Neural cell (in vitro differentiated cells): ENCODE results near the gene SYT1. TPM values are rescaled to one million over a fixed set of nuclear protein-coding genes. Genes with fewer than 3 reads are reported as not detected.

Experiments
- H2AFZ ChIP-seq: fragments of 200-600, 300-800 bp; sonication (generic), shearing (Covaris generic); 2 replicates; pipeline ENCODE4 v1.6.0; 2014; ENCODE audit warnings: low read depth, mild to moderate bottlenecking, antibody characterized with exemption, low read length, moderate library complexity
- H3F3A ChIP-seq: fragments of 200-600 bp; shearing (Covaris generic); 2 replicates; pipeline ENCODE4 v1.6.1; 2016; ENCODE audit warnings: mild to moderate bottlenecking, moderate library complexity, mixed read lengths, antibody characterized with exemption, low read length; ENCODE audit not compliant: insufficient read depth, poor library complexity, severe bottlenecking
- H3K27ac ChIP-seq: fragments of 200-600, 300-800 bp; sonication (generic), shearing (Covaris generic); 2 replicates; pipeline ENCODE4 v1.5.1; 2014; ENCODE audit warnings: mild to moderate bottlenecking, low read length, moderate library complexity
- H3K27me3 ChIP-seq: fragments of 300-800, 200-600 bp; sonication (generic), shearing (Covaris generic); 2 replicates; pipeline ENCODE4 v1.6.0; 2014; ENCODE audit warnings: mild to moderate bottlenecking, low read depth, low read length, moderate library complexity; ENCODE audit not compliant: insufficient read depth
- H3K36me3 ChIP-seq: fragments of 300-800, 200-600 bp; sonication (generic), shearing (Covaris generic); 2 replicates; pipeline ENCODE4 v1.5.1; 2014; ENCODE audit warnings: mild to moderate bottlenecking, antibody characterized with exemption, low read length, moderate library complexity; ENCODE audit not compliant: insufficient read depth
- H3K4me2 ChIP-seq: fragments of 300-800, 200-600 bp; sonication (generic), shearing (Covaris generic); 2 replicates; pipeline ENCODE4 v1.6.0; 2014; ENCODE audit warnings: mild to moderate bottlenecking, low read length
- H3K4me3 ChIP-seq: fragments of 300-800, 200-600 bp; sonication (generic), shearing (Covaris generic); 2 replicates; pipeline ENCODE4 v1.5.1; 2014; ENCODE audit warnings: mild to moderate bottlenecking, low read length, moderate library complexity
- H3K79me2 ChIP-seq: fragments of 200-600 bp; shearing (Covaris generic); replicated peaks from 2 replicates; pipeline ENCODE4 v1.6.0; 2014; ENCODE audit warnings: mild to moderate bottlenecking, low read length, moderate library complexity; ENCODE audit not compliant: insufficient read depth
- H3K9ac ChIP-seq: fragments of 300-800, 200-600 bp; sonication (generic), shearing (Covaris generic); 2 replicates; pipeline ENCODE4 v1.6.1; 2016; ENCODE audit warnings: mild to moderate bottlenecking, low read length, mixed read lengths
- H3K9me2 ChIP-seq: fragments of 200-600 bp; shearing (Covaris generic); 2 replicates; pipeline ENCODE4 v1.6.1; 2016; ENCODE audit warnings: mild to moderate bottlenecking, low read length, mixed read lengths; ENCODE audit not compliant: insufficient read depth
- H3K9me3 ChIP-seq: fragments of 200-600, 300-800 bp; sonication (generic), shearing (Covaris generic); 2 replicates; pipeline ENCODE4 v1.6.1; 2016; ENCODE audit warnings: mild to moderate bottlenecking, mixed run types, low read length, moderate library complexity, mixed read lengths
- H4K20me1 ChIP-seq: fragments of 200-600 bp; shearing (Covaris generic); 2 replicates; pipeline ENCODE4 v1.6.1; 2016; ENCODE audit warnings: mild to moderate bottlenecking, mixed run types; ENCODE audit not compliant: insufficient read depth
- EP300 ChIP-seq: fragments of 450-650 bp; conservative IDR thresholded peaks from 2 replicates; pipeline ENCODE4 v1.6.1; 2014; ENCODE audit warnings: antibody characterized with exemption, mild to moderate bottlenecking, moderate library complexity; ENCODE audit not compliant: poor library complexity, severe bottlenecking
- EZH2 ChIP-seq: fragments of 200-600, 300-800 bp; shearing (Covaris generic), sonication (generic); IDR thresholded peaks from 2 replicates; pipeline ENCODE4 v1.6.1; 2014; ENCODE audit warnings: antibody characterized with exemption, low read length, borderline replicate concordance, mild to moderate bottlenecking; ENCODE audit not compliant: insufficient read depth, poor library complexity, severe bottlenecking
- MXI1 ChIP-seq: fragments of 450-650 bp; conservative IDR thresholded peaks from 2 replicates; pipeline ENCODE4 v1.6.1; 2014; ENCODE audit warnings: antibody characterized with exemption, mild to moderate bottlenecking; ENCODE audit not compliant: poor library complexity, severe bottlenecking
- POLR2AphosphoS5 ChIP-seq: IDR thresholded peaks from 2 replicates; pipeline ENCODE4 v1.6.1; 2012
- RAD21 ChIP-seq: fragments of 450-650 bp; conservative IDR thresholded peaks from 2 replicates; pipeline ENCODE4 v1.6.1; 2014; ENCODE audit warnings: antibody characterized with exemption, mild to moderate bottlenecking, moderate library complexity
- SMC3 ChIP-seq: fragments of 450-650 bp; conservative IDR thresholded peaks from 2 replicates; pipeline ENCODE4 v1.6.1; 2014; ENCODE audit warnings: antibody characterized with exemption, mild to moderate bottlenecking, moderate library complexity; ENCODE audit not compliant: poor library complexity
- TAF1 ChIP-seq: IDR thresholded peaks from 2 replicates; pipeline ENCODE4 v1.6.1; 2012; ENCODE audit warnings: low read depth
- polyA plus RNA-seq: library from polyadenylated mRNA; depleted of rRNA; stranded (reverse); fragments of >200 nt; gene quantifications from 2 replicates; pipeline ENCODE4 v1.2.3, GENCODE V29; 2014
- TF ChIP-seq, protein P1 (sequence below): IDR thresholded peaks from 2 replicates; pipeline ENCODE4 v1.6.1; 2012; ENCODE audit warnings: borderline replicate concordance
- TF ChIP-seq, protein P2 (sequence below): fragments of 450-650 bp; IDR thresholded peaks from 2 replicates; pipeline ENCODE4 v1.5.1; 2014; ENCODE audit warnings: antibody characterized with exemption, mild to moderate bottlenecking, moderate library complexity; ENCODE audit not compliant: poor library complexity, severe bottlenecking

Gene SYT1
- polyA plus RNA-seq, 1 donor from 2014 or later = 103 TPM

GRCh38 chr12:79266343-79267144 is 402.0 kb downstream of the SYT1 start:
- Histone ChIP-seq H2AFZ (no peak overlapping the region), H4K20me1 (no peaks in the 10 kb centered on the region), H3F3A (no peaks in the 10 kb centered on the region), H3K9ac (no peak overlapping the region), H3K9me3 (no peaks in the 10 kb centered on the region), H3K27ac (peak overlapping the region; percentile 33), H3K79me2 (no peaks in the 10 kb centered on the region), H3K9me2 (no peaks in the 10 kb centered on the region), H3K36me3 (no peaks in the 10 kb centered on the region), H3K4me3 (peak overlapping the region; percentile 7), H3K27me3 (no peaks in the 10 kb centered on the region), H3K4me2 (peak overlapping the region; percentile 1)
- TF ChIP-seq EP300 (peak; percentile 90), SMC3 (no peak)
- TF ChIP-seq, protein P1, sequence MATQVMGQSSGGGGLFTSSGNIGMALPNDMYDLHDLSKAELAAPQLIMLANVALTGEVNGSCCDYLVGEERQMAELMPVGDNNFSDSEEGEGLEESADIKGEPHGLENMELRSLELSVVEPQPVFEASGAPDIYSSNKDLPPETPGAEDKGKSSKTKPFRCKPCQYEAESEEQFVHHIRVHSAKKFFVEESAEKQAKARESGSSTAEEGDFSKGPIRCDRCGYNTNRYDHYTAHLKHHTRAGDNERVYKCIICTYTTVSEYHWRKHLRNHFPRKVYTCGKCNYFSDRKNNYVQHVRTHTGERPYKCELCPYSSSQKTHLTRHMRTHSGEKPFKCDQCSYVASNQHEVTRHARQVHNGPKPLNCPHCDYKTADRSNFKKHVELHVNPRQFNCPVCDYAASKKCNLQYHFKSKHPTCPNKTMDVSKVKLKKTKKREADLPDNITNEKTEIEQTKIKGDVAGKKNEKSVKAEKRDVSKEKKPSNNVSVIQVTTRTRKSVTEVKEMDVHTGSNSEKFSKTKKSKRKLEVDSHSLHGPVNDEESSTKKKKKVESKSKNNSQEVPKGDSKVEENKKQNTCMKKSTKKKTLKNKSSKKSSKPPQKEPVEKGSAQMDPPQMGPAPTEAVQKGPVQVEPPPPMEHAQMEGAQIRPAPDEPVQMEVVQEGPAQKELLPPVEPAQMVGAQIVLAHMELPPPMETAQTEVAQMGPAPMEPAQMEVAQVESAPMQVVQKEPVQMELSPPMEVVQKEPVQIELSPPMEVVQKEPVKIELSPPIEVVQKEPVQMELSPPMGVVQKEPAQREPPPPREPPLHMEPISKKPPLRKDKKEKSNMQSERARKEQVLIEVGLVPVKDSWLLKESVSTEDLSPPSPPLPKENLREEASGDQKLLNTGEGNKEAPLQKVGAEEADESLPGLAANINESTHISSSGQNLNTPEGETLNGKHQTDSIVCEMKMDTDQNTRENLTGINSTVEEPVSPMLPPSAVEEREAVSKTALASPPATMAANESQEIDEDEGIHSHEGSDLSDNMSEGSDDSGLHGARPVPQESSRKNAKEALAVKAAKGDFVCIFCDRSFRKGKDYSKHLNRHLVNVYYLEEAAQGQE = peak; percentile 31

GRCh38 chr12:79267580-79267979 is 403.0 kb downstream of the SYT1 start:
- H3K9me3 ChIP-seq = no peaks in the 10 kb centered on the region

More at GRCh38 chr12:79267580-79267979, 403.0 kb downstream of the SYT1 start:
- H3K27me3 ChIP-seq = no peaks in the 10 kb centered on the region
- no peak overlapping the region for H3K27ac ChIP-seq
- no peak for TF ChIP-seq SMC3
- no peak for TF ChIP-seq TAF1
- TF ChIP-seq, protein P2, sequence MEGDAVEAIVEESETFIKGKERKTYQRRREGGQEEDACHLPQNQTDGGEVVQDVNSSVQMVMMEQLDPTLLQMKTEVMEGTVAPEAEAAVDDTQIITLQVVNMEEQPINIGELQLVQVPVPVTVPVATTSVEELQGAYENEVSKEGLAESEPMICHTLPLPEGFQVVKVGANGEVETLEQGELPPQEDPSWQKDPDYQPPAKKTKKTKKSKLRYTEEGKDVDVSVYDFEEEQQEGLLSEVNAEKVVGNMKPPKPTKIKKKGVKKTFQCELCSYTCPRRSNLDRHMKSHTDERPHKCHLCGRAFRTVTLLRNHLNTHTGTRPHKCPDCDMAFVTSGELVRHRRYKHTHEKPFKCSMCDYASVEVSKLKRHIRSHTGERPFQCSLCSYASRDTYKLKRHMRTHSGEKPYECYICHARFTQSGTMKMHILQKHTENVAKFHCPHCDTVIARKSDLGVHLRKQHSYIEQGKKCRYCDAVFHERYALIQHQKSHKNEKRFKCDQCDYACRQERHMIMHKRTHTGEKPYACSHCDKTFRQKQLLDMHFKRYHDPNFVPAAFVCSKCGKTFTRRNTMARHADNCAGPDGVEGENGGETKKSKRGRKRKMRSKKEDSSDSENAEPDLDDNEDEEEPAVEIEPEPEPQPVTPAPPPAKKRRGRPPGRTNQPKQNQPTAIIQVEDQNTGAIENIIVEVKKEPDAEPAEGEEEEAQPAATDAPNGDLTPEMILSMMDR = no peak
- TF ChIP-seq EZH2 = no peak
- no peak for TF ChIP-seq MXI1
- no peak for TF ChIP-seq RAD21
- TF ChIP-seq EP300 = no peak
- TF ChIP-seq, protein P1 = no peak
- no peak for TF ChIP-seq POLR2AphosphoS5
- H3F3A ChIP-seq = no peaks in the 10 kb centered on the region
- no peaks in the 10 kb centered on the region for H3K79me2 ChIP-seq
- no peak overlapping the region for H3K4me2 ChIP-seq
- no peaks in the 10 kb centered on the region for H3K36me3 ChIP-seq
- H3K9ac ChIP-seq = no peak overlapping the region
- H4K20me1 ChIP-seq = no peaks in the 10 kb centered on the region
- H3K4me3 ChIP-seq = no peak overlapping the region
- no peaks in the 10 kb centered on the region for H3K9me2 ChIP-seq
- no peak overlapping the region for H2AFZ ChIP-seq
